ENCODE data around the gene ITPK1.

DNA sequence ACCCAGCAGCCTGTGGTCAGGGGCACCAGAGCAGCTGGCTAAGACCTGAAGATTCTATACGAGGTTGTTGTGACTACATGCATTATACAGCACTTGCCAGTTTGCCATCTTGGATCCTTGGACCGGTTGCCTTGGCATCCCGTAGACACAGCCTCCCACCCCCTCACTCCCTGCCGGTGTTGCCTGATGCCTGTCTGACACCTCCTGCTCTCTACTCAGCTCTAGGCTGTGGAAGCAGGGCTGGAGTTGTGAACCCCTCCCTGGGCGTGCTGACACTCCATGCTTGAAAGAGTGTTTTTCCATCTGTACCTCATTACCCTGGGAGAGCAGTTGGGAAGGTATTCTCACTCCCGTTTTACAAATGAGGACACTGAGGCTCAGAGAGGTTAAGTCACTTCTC is 190.3 kb downstream of the ITPK1 start:
- TF ChIP-seq POLR2AphosphoS5 (IDR thresholded peaks at IDR 0.05; ENCODE audit: borderline replicate concordance, low read depth, low read length) (no peak), EZH2 (IDR thresholded peaks at IDR 0.05) (no peak), FOXP2 (optimal IDR thresholded peaks at IDR 0.05; ENCODE audit: control extremely low read depth, extremely low read length, insufficient read depth) (no peak)

All from SK-N-MC (cell line).